K562 (cell line): ENCODE measurements around the gene STK11. TPM values are rescaled to one million over a fixed set of nuclear protein-coding genes. Genes with fewer than 3 reads are reported as not detected.
A peak's percentile ranks its signal among the peaks of the same experiment; 100 is the strongest.

Experiments used
- ATF6 ChIP-seq: sonication (generic); formaldehyde crosslinking; IDR thresholded peaks from 2 replicates; pipeline ENCODE4 v1.4.0; 2020; ENCODE audit warnings: mild to moderate bottlenecking, missing genetic modification reagents
- CCNT2 ChIP-seq: IDR thresholded peaks from 2 replicates; pipeline ENCODE4 v1.6.1; 2011; ENCODE audit warnings: borderline replicate concordance, low read depth, mild to moderate bottlenecking, moderate library complexity, mixed read lengths, low read length; ENCODE audit not compliant: insufficient read length; ENCODE audit errors: extremely low read depth
- ELF1 ChIP-seq: fragments of 200-800 bp; sonication (Bioruptor generic); IDR thresholded peaks from 2 replicates; pipeline ENCODE4 v1.6.1; 2016; ENCODE audit warnings: missing genetic modification characterization, missing compliant biosample characterization
- EP300 ChIP-seq: IDR thresholded peaks from 2 replicates; pipeline ENCODE4 v1.6.1; 2012; ENCODE audit warnings: low read length, improper control_type of control experiment
- ERF ChIP-seq: fragments of 450-650 bp; formaldehyde crosslinking; IDR thresholded peaks from 2 replicates; pipeline ENCODE4 v1.4.0; 2020; ENCODE audit warnings: mild to moderate bottlenecking, mixed read lengths
- ESRRA ChIP-seq: fragments of 450-650 bp; IDR thresholded peaks from 2 replicates; pipeline ENCODE4 v1.6.1; 2014; ENCODE audit warnings: low read depth, mild to moderate bottlenecking, moderate library complexity, borderline replicate concordance
- FUS ChIP-seq: fragments of 200-400 bp; formaldehyde crosslinking; optimal IDR thresholded peaks from 2 replicates; pipeline ENCODE3; 2017; ENCODE audit warnings: low read depth, low read length
- GABPA ChIP-seq: fragments of 200-800 bp; sonication (Bioruptor generic); conservative IDR thresholded peaks from 2 replicates; pipeline ENCODE4 v1.6.1; 2016; ENCODE audit warnings: low read depth, missing genetic modification characterization, missing compliant biosample characterization
- GABPB1 ChIP-seq: sonication (generic); formaldehyde crosslinking; IDR thresholded peaks from 2 replicates; pipeline ENCODE4 v1.8.0; 2022; ENCODE audit warnings: mild to moderate bottlenecking, missing genetic modification reagents
- KLF16 ChIP-seq: IDR thresholded peaks from 2 replicates; pipeline ENCODE4 v1.6.1; 2016; ENCODE audit warnings: antibody characterized with exemption
- NFRKB ChIP-seq: fragments of 450-650 bp; IDR thresholded peaks from 2 replicates; pipeline ENCODE4 v1.6.1; 2016; ENCODE audit warnings: low read depth
- NR0B1 ChIP-seq: fragments of 450-650 bp; IDR thresholded peaks from one replicate; pipeline ENCODE4 v1.6.1; 2018; ENCODE audit warnings: mild to moderate bottlenecking, moderate library complexity; ENCODE audit not compliant: partially characterized antibody
- NR2C2 ChIP-seq, 2 experiments: fragments of 200-800 bp in 1 of 2; sonication (Bioruptor generic) in 1 of 2; sonication (generic) in 1 of 2; formaldehyde crosslinking in 1 of 2; IDR thresholded peaks; 2 replicates each; pipeline versions ENCODE4 v1.6.1 to v1.8.0; 2016 to 2022; ENCODE audit warnings: mild to moderate bottlenecking in 1 of 2, missing compliant biosample characterization in 1 of 2, missing genetic modification characterization in 1 of 2, missing genetic modification reagents in 1 of 2
- RBM34 ChIP-seq: fragments of 200-400 bp; formaldehyde crosslinking; IDR thresholded peaks from 2 replicates; pipeline ENCODE4 v1.6.1; 2018; ENCODE audit warnings: low read length, borderline replicate concordance; ENCODE audit not compliant: insufficient read depth
- SMARCA5 ChIP-seq: fragments of 450-650 bp; IDR thresholded peaks from 2 replicates; pipeline ENCODE4 v1.6.1; 2016
- TCF3 ChIP-seq: sonication (generic); formaldehyde crosslinking; IDR thresholded peaks from 2 replicates; pipeline ENCODE4 v1.4.0; 2020; ENCODE audit warnings: mild to moderate bottlenecking, missing genetic modification reagents
- TRIM28 ChIP-seq: fragments of 450-650 bp; IDR thresholded peaks from 2 replicates; pipeline ENCODE4 v1.6.1; 2017
- ZBTB2 ChIP-seq: fragments of 450-650 bp; IDR thresholded peaks from 2 replicates; pipeline ENCODE4 v1.6.1; 2016; ENCODE audit warnings: antibody characterized with exemption
- ZFPM2 ChIP-seq: fragments of 250-450 bp; sonication (Bioruptor Pico); IDR thresholded peaks from 2 replicates; pipeline ENCODE4 v1.5.1; 2022; ENCODE audit warnings: mild to moderate bottlenecking
- ZNF511 ChIP-seq: sonication (generic); formaldehyde crosslinking; IDR thresholded peaks from 2 replicates; pipeline ENCODE4 v1.8.0; 2022; ENCODE audit warnings: mild to moderate bottlenecking, missing genetic modification reagents
- ZNF586 ChIP-seq: fragments of 450-650 bp; formaldehyde crosslinking; conservative IDR thresholded peaks from 2 replicates; pipeline ENCODE4 v1.4.0; 2020; ENCODE audit warnings: mild to moderate bottlenecking, moderate library complexity
- ZNF644 ChIP-seq: fragments of 200-800 bp; sonication (Bioruptor generic); IDR thresholded peaks from 2 replicates; pipeline ENCODE4 v1.6.1; 2016; ENCODE audit warnings: low read depth, missing genetic modification characterization, missing compliant biosample characterization
- ZNF778 ChIP-seq: fragments of 450-650 bp; formaldehyde crosslinking; IDR thresholded peaks from 2 replicates; pipeline ENCODE4 v1.4.0; 2020; ENCODE audit warnings: mild to moderate bottlenecking, moderate library complexity
- polyA plus RNA-seq, 8 experiments: library from polyadenylated mRNA; depleted of rRNA in 4 of 8; stranded (reverse) in 5 of 8; unstranded in 3 of 8; fragments of >200 nt; fragmentation: Nextera tagmentation in 2 of 8; fragmentation: Illumina TruSeq in 1 of 8; extraction: Ambion mirVana in 2 of 8; extraction: Trizol in 1 of 8; gene quantifications; 2 replicates each; pipeline versions ENCODE4 v1.2.1 to v1.2.3, GENCODE V29; 2011 to 2014; ENCODE audit warnings: inconsistent platforms in 1 of 8, missing spikeins in 1 of 8
- total RNA-seq, 7 experiments: library from RNA; depleted of rRNA in 6 of 7; stranded (reverse); fragments of >200 nt in 6 of 7; fragmentation: Illumina TruSeq in 2 of 7; extraction: Trizol in 2 of 7; gene quantifications; 2 replicates each; pipeline versions ENCODE4 v1.2.1 to v1.2.3, GENCODE V29; 2011 to 2021; ENCODE audit warnings: low replicate concordance in 1 of 7

STK11 gene
- total and polyA plus RNA-seq, 9 of the 15 experiments (the other 6 are each of a cell fraction or from before 2014, with no cell fraction given): 0.15 to 96.5 (median 31.7) TPM

- TF ChIP-seq FUS (no peak), SMARCA5 (no peak), KLF16 (no peak), ATF6 (CRISPR knock-in tag) (no peak), ZNF644 (0 out of 2 replicates have a peak, but pooled peaks have one; percentile 1), TRIM28 (no peak), ZNF586 (CRISPR knock-in tag) (no peak), ERF (CRISPR knock-in tag) (no peak), ZFPM2 (CRISPR knock-in tag) (no peak), GABPB1 (CRISPR knock-in tag) (peak; percentile 51; the same call in 1 of the 2 replicates), EP300 (no peak), ELF1 (no peak), NR2C2 (CRISPR knock-in tag; IDR thresholded peaks at IDR 0.05) (0 out of 2 replicates have a peak, but pooled peaks have one; percentile 23), NR2C2 (tag; IDR thresholded peaks at IDR 0.05) (peak; percentile 31; the same call in 1 of the 2 replicates), ESRRA (no peak), NR0B1 (no peak), CCNT2 (peak; percentile 54), GABPA (tag) (peak; percentile 89), ZBTB2 (no peak), ZNF778 (CRISPR knock-in tag) (no peak), TCF3 (CRISPR knock-in tag) (no peak), RBM34 (no peak), NFRKB (no peak), ZNF511 (CRISPR knock-in tag) (peak; percentile 88)
Observed at GRCh38 chr19:1249298-1249989, 43.9 kb downstream of the STK11 start (continued).
